Measurements from ENCODE around the gene DTD2.

The DTD2 gene

GRCh38 chr14:31403707-31404106 lies 53.6 kb downstream of the DTD2 start:
- DNase-seq: no peak

- no peak for DNase-seq
Measured at GRCh38 chr14:31402764-31403439, 54.4 kb downstream of the DTD2 start.

GRCh38 chr14:31401369-31401932 lies 55.9 kb downstream of the DTD2 start:
- DNase-seq: no peak

DNA sequence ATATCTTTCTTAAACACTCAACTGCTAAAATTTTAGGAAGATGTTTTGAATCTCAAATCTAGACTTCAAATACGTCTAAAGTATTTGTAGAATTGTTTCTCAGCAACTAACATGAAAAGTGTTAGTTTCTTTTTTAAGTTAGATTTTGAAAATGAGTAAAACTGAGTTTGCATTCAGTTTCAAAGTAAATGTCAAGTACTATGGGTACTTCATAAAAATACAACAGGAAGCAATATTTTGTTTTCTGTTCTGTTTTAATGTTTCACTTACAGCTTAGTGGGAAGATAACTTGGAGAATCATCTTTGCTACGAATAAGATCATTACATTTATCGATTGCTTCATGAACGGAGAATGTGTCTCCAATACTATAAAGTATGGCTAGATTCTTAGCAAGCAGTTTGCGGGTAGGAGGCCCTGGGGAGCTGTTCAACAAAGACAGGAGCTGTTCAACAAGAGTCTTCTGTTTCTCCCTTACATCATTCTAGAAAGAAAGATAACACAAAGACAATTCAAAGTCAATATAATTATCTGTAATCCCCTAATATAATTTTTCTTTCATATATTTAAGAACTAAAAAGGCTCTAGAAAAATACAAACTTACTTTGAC lies 57.2 kb downstream of the DTD2 start:
- DNase-seq: no peak
